T-helper 9 cell (primary cell): ENCODE data around the gene CFAP69.
"Not testable (repeated sequence)": the region's sequence is repeated elsewhere in the genome, so short reads cannot be mapped to it uniquely, and the experiment has no call there.

Experiments
- DNase-seq: peaks from one replicate; pipeline ENCODE4 v3.0.0-alpha.2; 2020

The CFAP69 gene

DNA sequence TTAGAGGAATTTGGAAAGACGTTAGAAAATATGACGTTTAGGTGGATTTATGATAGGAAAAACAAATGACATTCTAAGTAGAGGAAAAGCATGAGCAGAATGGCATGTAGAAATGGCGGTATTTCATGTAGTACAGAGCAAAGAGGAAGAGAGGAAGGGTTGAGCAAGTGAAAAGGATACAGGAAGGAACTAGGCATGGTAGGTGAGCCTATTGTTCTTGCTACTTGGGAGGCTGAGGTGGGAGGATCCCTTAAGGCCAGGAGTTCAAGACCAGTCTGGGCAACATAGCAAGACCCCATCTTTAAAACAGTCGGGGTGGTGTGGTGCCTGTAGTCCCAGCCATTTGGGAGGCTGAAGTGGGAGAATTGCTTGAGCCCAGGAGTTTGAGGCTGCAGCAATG is 102.8 kb downstream of the CFAP69 start:
- DNase-seq, result no peak

DNA sequence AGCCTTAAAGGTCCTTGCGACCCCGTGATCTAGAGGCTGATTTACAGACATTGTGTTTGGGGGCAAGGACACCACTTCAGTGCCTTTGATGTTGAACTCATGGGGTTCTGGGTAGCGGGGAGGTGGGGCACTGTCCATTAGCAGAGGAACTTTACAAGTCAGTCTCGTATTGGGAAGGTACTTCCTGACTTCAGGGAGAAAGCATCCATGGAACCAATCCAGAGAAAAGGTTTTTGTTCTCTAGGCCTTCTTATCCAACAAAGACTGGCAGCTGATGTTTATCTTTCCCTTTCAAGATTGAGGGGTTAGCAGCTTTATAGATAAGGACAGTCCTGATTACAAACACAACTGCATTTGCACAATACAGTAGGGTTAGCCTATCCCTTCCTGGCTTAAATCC is 104.3 kb downstream of the CFAP69 start:
- no peak for DNase-seq

DNA sequence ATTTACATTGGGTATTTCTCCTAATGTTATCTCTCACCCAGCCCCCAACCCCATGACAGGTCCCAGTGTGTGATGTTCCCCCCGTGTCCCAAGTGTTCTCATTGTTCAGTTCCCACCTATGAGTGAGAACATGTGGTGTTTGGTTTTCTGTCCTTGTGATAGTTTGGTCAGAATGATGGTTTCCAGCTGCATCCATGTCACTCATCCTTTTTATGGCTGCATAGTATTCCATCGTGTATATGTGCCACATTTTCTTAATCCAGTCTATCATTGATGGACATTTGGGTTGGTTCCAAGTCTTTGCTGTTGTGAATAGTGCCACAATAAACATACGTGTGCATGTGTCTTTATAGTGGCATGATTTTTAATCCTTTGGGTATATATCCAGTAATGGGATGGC is 105.1 kb downstream of the CFAP69 start:
- DNase-seq, result not testable (repeated sequence)

DNA sequence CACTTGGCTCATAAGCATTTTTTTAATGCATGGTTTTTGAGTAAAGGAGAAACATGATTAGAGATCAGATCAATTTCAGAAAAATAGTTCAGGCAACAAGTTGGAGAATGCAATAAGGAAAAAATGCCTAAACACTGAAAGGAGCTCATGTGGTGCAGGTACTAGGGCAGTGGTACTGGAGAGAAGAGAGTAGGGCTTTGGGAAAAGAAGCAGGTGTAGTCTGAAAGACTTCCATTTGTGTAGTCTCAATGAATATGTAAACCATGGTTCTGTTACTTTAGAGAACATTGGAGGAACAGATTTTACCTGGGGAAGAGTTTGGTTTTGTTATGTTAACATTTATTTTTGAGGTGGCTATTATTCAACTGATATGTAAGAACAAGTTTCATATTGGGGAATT is 107.0 kb downstream of the CFAP69 start:
- no peak for DNase-seq
